SU-DHL-6 (cell line): ENCODE measurements around the gene PWWP2A.

Experiments
- H2AFZ ChIP-seq: fragments of 200-600 bp; sonication (generic); 2 replicates; pipeline ENCODE4 v1.6.1; 2014; ENCODE audit warnings: low read depth, mild to moderate bottlenecking, moderate library complexity, mixed read lengths, antibody characterized with exemption, low read length; ENCODE audit not compliant: severe bottlenecking
- H3F3A ChIP-seq: fragments of 200-600 bp; shearing (Covaris generic); 2 replicates; pipeline ENCODE4 v1.6.0; 2016; ENCODE audit warnings: antibody characterized with exemption, mild to moderate bottlenecking; ENCODE audit not compliant: insufficient read depth
- H3K27ac ChIP-seq: fragments of 200-600 bp; sonication (generic); 2 replicates; pipeline ENCODE4 v1.5.1; 2016; ENCODE audit warnings: low read depth, mild to moderate bottlenecking, low read length, moderate library complexity, mixed read lengths
- H3K27me3 ChIP-seq: fragments of 200-600 bp; sonication (generic), shearing (Covaris generic); 2 replicates; pipeline ENCODE4 v1.6.0; 2014; ENCODE audit warnings: mild to moderate bottlenecking, low read length
- H3K36me3 ChIP-seq: fragments of 200-600 bp; sonication (generic); 2 replicates; pipeline ENCODE4 v1.6.1; 2014; ENCODE audit warnings: mild to moderate bottlenecking, low read length, mixed read lengths
- H3K4me2 ChIP-seq: fragments of 300-600, 200-600 bp; shearing (Covaris generic), sonication (generic); 2 replicates; pipeline ENCODE4 v1.6.0; 2014; ENCODE audit warnings: low read length, low read depth, mild to moderate bottlenecking; ENCODE audit not compliant: poor library complexity, severe bottlenecking
- H3K4me3 ChIP-seq: fragments of 200-600 bp; sonication (generic); 2 replicates; pipeline ENCODE4 v1.5.1; 2014; ENCODE audit warnings: antibody characterized with exemption, low read length, mild to moderate bottlenecking, mixed read lengths; ENCODE audit not compliant: insufficient read depth, poor library complexity, severe bottlenecking
- H3K79me2 ChIP-seq: fragments of 200-600 bp; sonication (generic); 2 replicates; pipeline ENCODE4 v1.6.1; 2014; ENCODE audit warnings: mild to moderate bottlenecking, low read length, moderate library complexity; ENCODE audit not compliant: insufficient read depth
- H3K9ac ChIP-seq: fragments of 200-600 bp; sonication (generic); 2 replicates; pipeline ENCODE4 v1.7.0; 2014; ENCODE audit warnings: mild to moderate bottlenecking, low read length
- H3K9me2 ChIP-seq: fragments of 200-600 bp; sonication (generic); replicated peaks from 2 replicates; pipeline ENCODE4 v1.6.1; 2014; ENCODE audit warnings: low read length; ENCODE audit not compliant: insufficient read depth
- H3K9me3 ChIP-seq: fragments of 200-600 bp; sonication (generic); 2 replicates; pipeline ENCODE4 v1.6.1; 2014; ENCODE audit warnings: low read length, mixed read lengths; ENCODE audit not compliant: insufficient read depth
- H4K20me1 ChIP-seq: fragments of 200-600 bp; sonication (generic); 2 replicates; pipeline ENCODE4 v1.6.1; 2014; ENCODE audit warnings: low read depth, mild to moderate bottlenecking, antibody characterized with exemption, low read length, moderate library complexity, mixed read lengths
- CTCF ChIP-seq: fragments of 200-600 bp; sonication (generic); IDR thresholded peaks from one replicate; pipeline ENCODE4 v1.5.1; 2017; ENCODE audit warnings: antibody characterized with exemption, mild to moderate bottlenecking, low read length, moderate library complexity; ENCODE audit not compliant: insufficient read depth, poor library complexity, severe bottlenecking
- EZH2phosphoT487 ChIP-seq: fragments of 200-600 bp; sonication (generic), shearing (Covaris generic); conservative IDR thresholded peaks from 2 replicates; pipeline ENCODE4 v1.6.1; 2018; ENCODE audit warnings: mild to moderate bottlenecking, antibody characterized with exemption, low read length, moderate library complexity, mixed read lengths

Gene PWWP2A, protein sequence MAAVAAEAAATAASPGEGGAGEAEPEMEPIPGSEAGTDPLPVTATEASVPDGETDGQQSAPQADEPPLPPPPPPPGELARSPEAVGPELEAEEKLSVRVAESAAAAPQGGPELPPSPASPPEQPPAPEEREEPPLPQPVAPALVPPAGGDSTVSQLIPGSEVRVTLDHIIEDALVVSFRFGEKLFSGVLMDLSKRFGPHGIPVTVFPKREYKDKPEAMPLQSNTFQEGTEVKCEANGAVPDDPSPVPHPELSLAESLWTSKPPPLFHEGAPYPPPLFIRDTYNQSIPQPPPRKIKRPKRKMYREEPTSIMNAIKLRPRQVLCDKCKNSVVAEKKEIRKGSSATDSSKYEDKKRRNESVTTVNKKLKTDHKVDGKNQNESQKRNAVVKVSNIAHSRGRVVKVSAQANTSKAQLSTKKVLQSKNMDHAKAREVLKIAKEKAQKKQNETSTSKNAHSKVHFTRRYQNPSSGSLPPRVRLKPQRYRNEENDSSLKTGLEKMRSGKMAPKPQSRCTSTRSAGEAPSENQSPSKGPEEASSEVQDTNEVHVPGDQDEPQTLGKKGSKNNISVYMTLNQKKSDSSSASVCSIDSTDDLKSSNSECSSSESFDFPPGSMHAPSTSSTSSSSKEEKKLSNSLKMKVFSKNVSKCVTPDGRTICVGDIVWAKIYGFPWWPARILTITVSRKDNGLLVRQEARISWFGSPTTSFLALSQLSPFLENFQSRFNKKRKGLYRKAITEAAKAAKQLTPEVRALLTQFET

GRCh38 chr5:160119142-160119904 lies at the start of gene PWWP2A:
Gene PWWP2A, minus strand, starts transcription at chr5:160119450. Its CDS starts 62 bp downstream, at chr5:160119388.
- H3K4me3 ChIP-seq, result peak within 1 kb of the TSS; percentile 98
- H3K9me3 ChIP-seq, result no peaks in the 10 kb centered on the region
- peaks cover 5% of the 10 kb centered on the region; the same call in 1 of the 2 replicates for H3F3A ChIP-seq
- H3K9ac ChIP-seq, result peak within 1 kb of the TSS; percentile 95
- H3K4me2 ChIP-seq, result peak within 1 kb of the TSS; percentile 66
- H2AFZ ChIP-seq, result peak within 1 kb of the TSS; percentile 91
- H3K36me3 ChIP-seq, result no peaks in the 10 kb centered on the region
- H4K20me1 ChIP-seq, result no peaks in the 10 kb centered on the region
- H3K79me2 ChIP-seq, result peaks cover 14% of the 10 kb centered on the region; the same call in 1 of the 2 replicates
- peak within 1 kb of the TSS; percentile 77 for H3K27ac ChIP-seq
- H3K27me3 ChIP-seq, result no peaks in the 10 kb centered on the region
- H3K9me2 ChIP-seq, result no peaks in the 10 kb centered on the region
- TF ChIP-seq CTCF (no peak), EZH2phosphoT487 (no peak)

DNA sequence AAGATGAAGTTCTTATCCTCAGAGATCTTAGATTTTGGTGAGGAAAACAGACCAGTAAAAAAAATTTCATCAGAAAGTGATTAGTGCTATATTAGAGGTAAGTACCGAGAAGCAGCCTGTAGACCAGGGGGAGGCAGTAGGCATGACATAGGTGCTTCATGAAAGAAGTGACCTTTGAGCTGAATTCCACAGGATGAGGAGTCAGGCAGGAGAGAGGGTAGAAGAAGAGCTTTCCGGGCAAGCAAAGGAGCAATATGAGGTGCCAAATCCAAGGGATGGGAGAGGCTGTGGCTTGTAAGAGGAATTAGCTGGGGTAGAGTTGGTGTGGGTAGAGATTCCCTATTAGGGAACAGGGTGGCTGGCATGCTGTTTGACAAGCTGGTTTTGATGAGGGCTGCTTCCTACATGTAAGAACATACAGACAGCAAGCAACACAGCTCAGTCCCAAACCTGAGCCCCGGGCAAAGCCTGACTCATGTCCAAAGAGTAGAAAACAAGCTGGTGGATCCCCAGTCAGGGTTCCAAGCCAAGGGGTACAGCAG lies 48.4 kb upstream of the PWWP2A start:
- Histone ChIP-seq H3K9ac (no peak overlapping the region), H3K36me3 (no peaks in the 10 kb centered on the region), H2AFZ (no peak overlapping the region), H3K4me3 (no peak overlapping the region), H3F3A (no peaks in the 10 kb centered on the region), H3K27ac (no peak overlapping the region), H3K9me2 (no peaks in the 10 kb centered on the region), H4K20me1 (no peaks in the 10 kb centered on the region), H3K79me2 (no peaks in the 10 kb centered on the region), H3K9me3 (no peaks in the 10 kb centered on the region), H3K4me2 (no peak overlapping the region), H3K27me3 (no peaks in the 10 kb centered on the region)
- TF ChIP-seq EZH2phosphoT487 (no peak), CTCF (no peak)

GRCh38 chr5:160166973-160167623 lies 47.8 kb upstream of the PWWP2A start:
- Histone ChIP-seq H3K27ac (no peak overlapping the region), H3K79me2 (no peaks in the 10 kb centered on the region), H3K9ac (no peak overlapping the region), H3K4me2 (no peak overlapping the region), H3K36me3 (no peaks in the 10 kb centered on the region), H3K4me3 (no peak overlapping the region), H3K9me3 (no peaks in the 10 kb centered on the region), H2AFZ (no peak overlapping the region), H3K9me2 (no peaks in the 10 kb centered on the region), H3F3A (no peaks in the 10 kb centered on the region), H4K20me1 (no peaks in the 10 kb centered on the region), H3K27me3 (no peaks in the 10 kb centered on the region)
- TF ChIP-seq CTCF, result no peak
- no peak for TF ChIP-seq EZH2phosphoT487
